Caco-2 (cell line): ENCODE results near the gene SERPING1. TPM values are rescaled to one million over a fixed set of nuclear protein-coding genes. Genes with fewer than 3 reads are reported as not detected.

Experiments
- BruUV-seq: library from RNA; stranded (reverse); fragments of 400-500 nt; replicated peaks from 2 replicates; lab custom pipeline; 2021; lab: Mats Ljungman, UMichigan
- CTCF ChIA-PET: fragments of 300-600 bp; sonication (Branson Sonifier 250); formaldehyde crosslinking; loops from one replicate; lab custom pipeline; 2022; ENCODE audit warnings: antibody characterized with exemption; lab: Charles Lee
- POLR2A ChIA-PET: fragments of 300-600 bp; sonication (Branson Sonifier 250); formaldehyde crosslinking; loops from one replicate; lab custom pipeline; 2022; ENCODE audit warnings: antibody characterized with exemption; lab: Charles Lee
- DNase-seq, 2 experiments: peaks; one replicate each; pipeline versions ENCODE4 v3.0.0 to v3.0.0-alpha.2; 2020 to 2022
- H3K27me3 ChIP-seq: replicated peaks from 2 replicates; pipeline ENCODE4 v1.6.0; 2011; ENCODE audit warnings: low read length; ENCODE audit not compliant: control insufficient read depth, insufficient read depth
- H3K36me3 ChIP-seq: 2 replicates; pipeline ENCODE4 v1.5.1; 2011; ENCODE audit warnings: low read length; ENCODE audit not compliant: control insufficient read depth, insufficient read depth
- H3K4me1 ChIP-seq: fragments of 250-450 bp; sonication (Bioruptor Pico); 2 replicates; pipeline ENCODE4 v1.5.1; 2020; ENCODE audit warnings: mild to moderate bottlenecking
- H3K4me3 ChIP-seq: 2 replicates; pipeline ENCODE4 v1.5.1; 2011; ENCODE audit warnings: low read depth, mild to moderate bottlenecking, control low read depth, low read length
- H3K9me3 ChIP-seq: fragments of 250-450 bp; sonication (Bioruptor Pico); 2 replicates; pipeline ENCODE4 v1.5.1; 2020; ENCODE audit warnings: mild to moderate bottlenecking, moderate library complexity
- H3K27ac Mint-ChIP-seq: one replicate; pipeline ENCODE4 v1.8.0; 2022; ENCODE audit warnings: mixed read lengths; ENCODE audit not compliant: unreplicated experiment
- H3K27me3 Mint-ChIP-seq: one replicate; pipeline ENCODE4 v1.8.0; 2022; ENCODE audit warnings: mixed read lengths; ENCODE audit not compliant: insufficient read depth, unreplicated experiment
- H3K36me3 Mint-ChIP-seq: one replicate; pipeline ENCODE4 v1.8.0; 2022; ENCODE audit warnings: mild to moderate bottlenecking, mixed read lengths; ENCODE audit not compliant: insufficient read depth, unreplicated experiment
- H3K4me1 Mint-ChIP-seq: one replicate; pipeline ENCODE4 v1.8.0; 2022; ENCODE audit warnings: low read depth, mixed read lengths; ENCODE audit not compliant: unreplicated experiment
- H3K4me3 Mint-ChIP-seq: one replicate; pipeline ENCODE4 v1.8.0; 2022; ENCODE audit warnings: mild to moderate bottlenecking, moderate library complexity, mixed read lengths; ENCODE audit not compliant: unreplicated experiment
- H3K9me3 Mint-ChIP-seq: one replicate; pipeline ENCODE4 v1.8.0; 2022; ENCODE audit warnings: mixed read lengths; ENCODE audit not compliant: unreplicated experiment
- CTCF ChIP-seq, 2 experiments: fragments of 200-600 bp in 1 of 2; IDR thresholded peaks; 1 replicate in 1 of 2; 2 replicates in 1 of 2; pipeline versions ENCODE4 v1.5.1 to v1.8.0; 2011 to 2022; ENCODE audit warnings: antibody characterized with exemption in 1 of 2, control low read depth in 1 of 2, inconsistent platforms in 1 of 2, low read depth in 1 of 2, low read length in 1 of 2, mild to moderate bottlenecking in 1 of 2, moderate library complexity in 1 of 2; ENCODE audit not compliant: insufficient read depth in 1 of 2, severe bottlenecking in 1 of 2, unreplicated experiment in 1 of 2
- intact Hi-C: fragments of 100-400 bp; cut with micrococcal nuclease; formaldehyde crosslinking; loops from one replicate; pipeline ENCODE4 v1.10.0; 2022; ENCODE audit not compliant: unreplicated experiment
- total RNA-seq: library from RNA; stranded (reverse); gene quantifications from 2 replicates; pipeline ENCODE4 v1.2.3, GENCODE V29; 2022

Gene SERPING1
- total RNA-seq, 1 experiment from 2014 or later: 3.8 TPM

- no peaks in the 10 kb centered on the region for H3K9me3 Mint-ChIP-seq
- H3K36me3 Mint-ChIP-seq: peaks cover 7% of the 10 kb centered on the region
- no peaks in the 10 kb centered on the region for H3K27me3 Mint-ChIP-seq
- peaks cover 7% of the 10 kb centered on the region for H3K4me1 Mint-ChIP-seq
- POLR2A ChIA-PET: interaction anchor here (0.5 to 0.6 kb wide), 2 partner anchors 33 to 159 kb away, joined by 3 to 4 read pairs; no protein-coding TSS in a partner anchor
- H3K36me3 ChIP-seq: no peaks in the 10 kb centered on the region
- no TSS peak for BruUV-seq
- H3K9me3 ChIP-seq: no peaks in the 10 kb centered on the region
- intact Hi-C loops: loop anchor here (1.0 to 5.0 kb wide), 6 partner anchors 73 to 296 kb away; no protein-coding TSS in a partner anchor
- H3K4me1 ChIP-seq: peaks cover 29% of the 10 kb centered on the region
- no peaks in the 10 kb centered on the region for H3K27me3 ChIP-seq
- H3K4me3 Mint-ChIP-seq: no peak overlapping the region
- peak in 1 of 2 experiments; percentile 64 for TF ChIP-seq CTCF (IDR thresholded peaks at IDR 0.05; ENCODE audit: insufficient read depth in 1 of 2, low read depth in 1 of 2, low read length in 1 of 2, severe bottlenecking in 1 of 2, unreplicated experiment in 1 of 2)
- H3K27ac Mint-ChIP-seq: no peak overlapping the region
- H3K4me3 ChIP-seq: no peak overlapping the region
- DNase-seq: peak in 1 of 2 experiments; percentile 59
- CTCF ChIA-PET: interaction anchor here (0.6 to 3.4 kb wide), 25 partner anchors 9 to 296 kb away, joined by 3 to 82 read pairs (median 5); partner anchors contain the start of genes MED19, SERPING1, SLC43A1 and TIMM10
These were observed 43.7 kb downstream of the SERPING1 start for GRCh38 chr11:57641011-57641807.

- no peak for TF ChIP-seq CTCF (IDR thresholded peaks at IDR 0.05; ENCODE audit: insufficient read depth in 1 of 2, low read depth in 1 of 2, low read length in 1 of 2, severe bottlenecking in 1 of 2, unreplicated experiment in 1 of 2)
- no TSS peak for BruUV-seq
- Mint-ChIP-seq H3K27me3 (peaks cover 7% of the 10 kb centered on the region), H3K36me3 (peaks cover 15% of the 10 kb centered on the region), H3K4me3 (no peak overlapping the region), H3K27ac (no peak overlapping the region), H3K9me3 (no peaks in the 10 kb centered on the region), H3K4me1 (peaks cover 7% of the 10 kb centered on the region)
- Histone ChIP-seq H3K4me1 (peaks cover 29% of the 10 kb centered on the region), H3K36me3 (no peaks in the 10 kb centered on the region), H3K27me3 (peaks cover 2% of the 10 kb centered on the region; the same call in 1 of the 2 replicates), H3K9me3 (no peaks in the 10 kb centered on the region), H3K4me3 (no peak overlapping the region)
- ChIA-PET CTCF (interaction anchor here (0.6 to 2.5 kb wide), 16 partner anchors 11 to 298 kb away, joined by 3 to 49 read pairs (median 6); partner anchors contain the start of genes RTN4RL2 and UBE2L6), POLR2A (interaction anchor here (0.6 kb wide), 1 partner anchor 184 kb away, joined by 3 read pairs; no protein-coding TSS in a partner anchor)
- no peak for DNase-seq
- intact Hi-C loops: loop anchor here (5.0 kb wide), 1 partner anchor 167 kb away; no protein-coding TSS in a partner anchor
These were observed 46.3 kb downstream of the SERPING1 start for GRCh38 chr11:57643802-57644201.
